GM10266 (cell line): ENCODE data around the gene MYBPC2.

Source experiments
- DNase-seq: peaks from one replicate; pipeline ENCODE4 v3.0.0; 2012; ENCODE audit errors: extremely low spot score
- CTCF ChIP-seq: IDR thresholded peaks from 2 replicates; pipeline ENCODE4 v1.5.1; 2012; ENCODE audit warnings: mild to moderate bottlenecking, low read depth; ENCODE audit not compliant: control insufficient read depth, insufficient read depth; ENCODE audit errors: missing control alignments

The MYBPC2 gene

GRCh38 chr19:50480281-50481111 lies 47.8 kb downstream of the MYBPC2 start:
- TF ChIP-seq CTCF: no peak
- no peak for DNase-seq

DNA sequence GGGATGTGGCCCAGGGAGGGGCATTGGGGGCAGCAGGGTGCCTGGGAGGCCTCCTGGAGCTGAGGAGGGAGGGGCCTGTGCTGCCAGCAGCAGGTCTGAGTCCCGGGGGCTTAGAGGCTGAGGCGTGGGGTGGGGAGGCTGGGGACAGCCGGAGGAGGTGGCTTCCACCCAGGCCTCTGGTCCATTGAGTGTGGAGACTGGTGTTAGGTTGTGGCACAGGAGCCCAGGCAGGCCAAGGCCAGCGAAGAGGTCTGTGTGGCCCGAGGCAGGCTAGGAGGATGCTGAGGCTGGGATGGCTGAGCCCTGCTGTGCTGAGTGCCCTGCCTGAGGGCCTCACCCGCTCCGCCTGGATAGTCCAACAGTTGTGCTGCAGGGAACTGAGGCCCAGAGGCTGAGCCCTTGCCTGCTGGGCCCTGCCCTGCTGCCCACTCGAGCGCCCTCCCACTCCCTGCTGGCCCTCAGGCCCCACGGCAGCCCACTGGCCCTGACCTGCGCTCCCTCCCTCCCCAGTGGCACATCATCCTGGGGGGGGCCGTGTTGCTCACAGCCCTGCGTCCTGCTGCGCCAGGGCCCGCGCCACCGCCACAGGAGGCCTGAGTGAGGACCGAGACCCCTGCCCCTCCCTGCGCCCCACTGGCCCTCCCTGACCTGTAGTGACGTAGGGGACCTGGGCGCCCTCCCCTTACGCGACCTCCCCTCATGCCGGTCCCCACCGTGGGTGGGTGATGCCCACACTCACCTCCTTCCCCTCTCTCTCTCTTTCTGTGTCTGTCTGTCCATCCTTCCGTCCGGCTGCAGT lies 48.9 kb downstream of the MYBPC2 start:
- TF ChIP-seq CTCF: no peak

GRCh38 chr19:50482271-50482855 lies 49.7 kb downstream of the MYBPC2 start:
- DNase-seq: no peak
- no peak for TF ChIP-seq CTCF

More for the DNA sequence above, 48.9 kb downstream of the MYBPC2 start:
- DNase-seq: no peak

GRCh38 chr19:50482916-50483315 lies 50.2 kb downstream of the MYBPC2 start:
- no peak for TF ChIP-seq CTCF
- DNase-seq: no peak

GRCh38 chr19:50485284-50485955 lies 52.7 kb downstream of the MYBPC2 start:
- no peak for DNase-seq
- no peak for TF ChIP-seq CTCF

GRCh38 chr19:50486823-50487515 lies 54.3 kb downstream of the MYBPC2 start:
- DNase-seq: no peak

More at GRCh38 chr19:50486823-50487515, 54.3 kb downstream of the MYBPC2 start:
- TF ChIP-seq CTCF: peak; percentile 35
